Fibroblast of mammary gland (primary cell): ENCODE data around the gene TEX29.

Experiments used
- DNase-seq: peaks from one replicate; pipeline ENCODE4 v3.0.0-alpha.2; 2010; ENCODE audit warnings: low read depth
- H3K4me3 ChIP-seq: 2 replicates; pipeline ENCODE4 v1.5.1; 2011; ENCODE audit warnings: low read depth, mild to moderate bottlenecking, low read length, moderate library complexity; ENCODE audit not compliant: control insufficient read depth
- CTCF ChIP-seq: conservative IDR thresholded peaks from 2 replicates; pipeline ENCODE4 v1.5.1; 2011; ENCODE audit warnings: low read depth, low read length, inconsistent platforms; ENCODE audit not compliant: control insufficient read depth, insufficient read depth

TEX29 gene

GRCh38 chr13:111289251-111289650 is 31.2 kb upstream of the TEX29 start:
- H3K4me3 ChIP-seq = no peak overlapping the region
- no peak for DNase-seq
- TF ChIP-seq CTCF = no peak

GRCh38 chr13:111291908-111292307 is 28.5 kb upstream of the TEX29 start:
- no peak for DNase-seq
- TF ChIP-seq CTCF = no peak
- no peak overlapping the region for H3K4me3 ChIP-seq

- DNase-seq = no peak
- no peak overlapping the region for H3K4me3 ChIP-seq
- no peak for TF ChIP-seq CTCF
Measured at GRCh38 chr13:111292710-111293485, 27.5 kb upstream of the TEX29 start.

- no peak for TF ChIP-seq CTCF
- H3K4me3 ChIP-seq = no peak overlapping the region
- DNase-seq = no peak
Measured at GRCh38 chr13:111295886-111296285, 24.6 kb upstream of the TEX29 start.

GRCh38 chr13:111296417-111296816 is 24.0 kb upstream of the TEX29 start:
- DNase-seq = no peak
- no peak overlapping the region for H3K4me3 ChIP-seq
- no peak for TF ChIP-seq CTCF

- TF ChIP-seq CTCF = no peak
- no peak overlapping the region for H3K4me3 ChIP-seq
- DNase-seq = no peak
Measured at GRCh38 chr13:111298214-111298975, 22.0 kb upstream of the TEX29 start.
